ENCODE data around the gene BCAS2.

The BCAS2 gene

GRCh38 chr1:114558544-114558943 is 22.9 kb downstream of the BCAS2 start:
- DNase-seq (ENCODE audit: low spot score) = peak; percentile 31

DNA sequence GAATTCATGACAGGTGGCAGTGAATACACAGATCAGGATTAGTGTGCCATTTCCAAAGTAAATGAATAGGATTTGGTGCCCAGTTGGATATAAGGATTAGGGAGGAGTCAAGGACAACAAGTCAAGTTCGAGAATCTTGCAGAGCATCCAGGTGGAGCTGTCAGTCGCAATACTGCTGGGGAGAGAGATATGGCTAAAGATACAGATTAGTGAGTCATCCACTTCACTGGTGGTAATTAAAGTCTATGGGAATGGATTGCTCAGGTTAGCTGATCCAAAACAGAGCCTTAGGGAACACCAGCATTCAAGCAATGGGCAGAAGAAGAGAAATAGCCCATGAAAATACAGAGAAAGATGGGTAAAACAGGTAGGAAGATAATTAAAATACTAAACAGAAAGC is 26.8 kb downstream of the BCAS2 start:
- no peak for DNase-seq (ENCODE audit: low spot score)

DNA sequence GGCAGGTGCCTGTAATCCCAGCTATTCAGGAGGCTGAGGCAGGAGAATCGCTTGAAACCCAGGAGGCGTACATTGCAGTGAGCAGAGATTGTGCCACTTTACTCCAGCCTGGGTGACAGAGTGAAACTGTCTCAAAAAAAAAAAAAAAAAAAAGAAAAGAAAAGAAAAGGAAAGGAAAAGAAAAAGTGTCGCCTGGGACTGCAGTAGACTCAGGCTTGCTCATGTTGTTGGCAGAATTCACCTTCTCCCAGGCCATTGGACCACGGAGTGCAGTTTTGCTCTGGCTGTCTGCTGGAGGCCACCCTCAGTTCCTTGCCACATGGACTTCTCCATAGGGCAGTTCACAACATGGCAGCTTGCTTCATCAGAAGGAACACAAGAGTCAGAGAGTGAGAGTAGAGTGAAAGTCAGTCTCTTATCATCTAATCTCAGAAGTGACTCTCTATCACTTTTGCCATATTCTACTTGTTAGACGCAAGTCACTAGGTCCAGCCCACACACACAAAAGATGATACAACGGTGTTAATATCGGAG is 29.2 kb downstream of the BCAS2 start:
- DNase-seq (ENCODE audit: low spot score) = no peak

GRCh38 chr1:114551400-114551799 is 30.0 kb downstream of the BCAS2 start:
- DNase-seq (ENCODE audit: low spot score) = no peak

DNA sequence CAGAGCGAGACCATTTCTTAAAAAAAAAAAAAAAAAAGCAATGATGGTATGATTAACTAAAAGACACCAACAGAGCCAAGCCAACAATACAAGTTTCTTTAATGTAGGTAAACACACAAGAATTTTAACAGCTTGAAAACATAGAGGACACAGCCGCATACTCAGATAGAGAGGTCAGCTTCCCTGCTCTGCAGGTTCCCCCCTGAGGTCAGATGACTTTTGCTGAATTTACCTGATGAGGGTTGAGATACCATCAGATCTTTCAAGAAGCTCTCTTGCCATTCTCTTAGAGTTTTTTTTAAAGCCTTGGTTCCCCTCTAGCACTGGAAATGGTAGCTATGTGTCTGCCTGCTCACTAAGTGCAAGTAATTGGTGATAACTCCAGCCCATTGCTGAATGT is 31.1 kb downstream of the BCAS2 start:
- no peak for DNase-seq (ENCODE audit: low spot score)

DNA sequence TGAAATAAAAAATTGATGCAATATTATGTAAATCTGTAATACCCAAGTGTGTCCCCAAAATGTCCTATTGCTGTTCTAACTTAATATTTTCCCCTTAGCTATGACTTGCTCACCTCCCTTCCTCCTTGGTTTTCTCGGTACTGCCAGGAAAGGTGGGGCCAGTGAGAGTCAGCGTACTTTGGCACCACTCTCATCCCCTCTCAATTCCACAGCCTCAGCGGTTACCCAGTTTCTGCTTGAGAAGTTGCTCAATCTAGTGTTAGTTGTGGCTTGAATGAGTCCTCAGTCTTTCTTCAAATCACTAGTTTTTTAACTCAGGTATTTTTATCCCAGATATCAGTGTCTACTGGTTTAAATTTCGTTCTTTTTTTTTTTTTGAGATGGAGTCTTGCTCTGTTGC is 32.3 kb downstream of the BCAS2 start:
- DNase-seq (ENCODE audit: low spot score) = no peak

DNA sequence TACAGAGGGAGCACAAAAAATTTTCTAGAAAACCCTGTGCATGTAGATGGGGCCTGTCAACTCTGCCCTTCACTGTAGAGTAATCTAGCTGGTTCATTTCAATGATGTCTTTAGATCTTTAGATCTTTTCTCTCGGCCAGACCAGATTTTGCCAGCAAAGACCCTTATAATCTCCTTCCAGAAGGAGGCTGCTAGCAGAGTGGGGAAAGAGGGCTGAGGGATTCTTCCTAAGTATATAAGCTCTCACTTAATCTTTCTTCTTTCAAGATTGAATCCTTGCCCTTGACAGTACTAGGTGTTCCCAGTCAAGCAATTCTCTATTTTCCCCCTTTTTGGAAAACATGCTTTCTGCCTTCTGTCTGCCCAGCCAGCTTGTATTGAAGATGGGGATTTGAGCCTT is 34.3 kb downstream of the BCAS2 start:
- no peak for DNase-seq (ENCODE audit: low spot score)

GRCh38 chr1:114545796-114546195 is 35.6 kb downstream of the BCAS2 start:
- no peak for DNase-seq (ENCODE audit: low spot score)

DNA sequence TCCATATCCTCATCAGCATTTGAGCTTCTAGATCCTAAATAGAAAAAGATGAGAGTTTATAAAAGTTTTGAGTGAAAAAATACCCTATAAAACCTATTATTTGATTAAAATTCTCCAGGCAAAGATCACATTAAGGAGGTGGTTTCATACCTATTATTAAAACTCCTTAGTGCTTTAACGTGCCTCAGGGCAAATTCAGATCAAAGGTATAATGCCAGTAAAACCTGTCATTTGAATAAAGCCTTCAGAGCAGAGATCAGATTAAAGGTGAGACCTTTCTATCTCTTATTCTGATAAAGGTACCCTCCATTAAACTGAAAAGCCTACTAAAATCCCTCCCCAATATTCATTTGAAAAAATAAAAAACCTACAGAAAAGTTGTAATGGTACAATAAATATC is 36.1 kb downstream of the BCAS2 start:
- no peak for DNase-seq (ENCODE audit: low spot score)

DNA sequence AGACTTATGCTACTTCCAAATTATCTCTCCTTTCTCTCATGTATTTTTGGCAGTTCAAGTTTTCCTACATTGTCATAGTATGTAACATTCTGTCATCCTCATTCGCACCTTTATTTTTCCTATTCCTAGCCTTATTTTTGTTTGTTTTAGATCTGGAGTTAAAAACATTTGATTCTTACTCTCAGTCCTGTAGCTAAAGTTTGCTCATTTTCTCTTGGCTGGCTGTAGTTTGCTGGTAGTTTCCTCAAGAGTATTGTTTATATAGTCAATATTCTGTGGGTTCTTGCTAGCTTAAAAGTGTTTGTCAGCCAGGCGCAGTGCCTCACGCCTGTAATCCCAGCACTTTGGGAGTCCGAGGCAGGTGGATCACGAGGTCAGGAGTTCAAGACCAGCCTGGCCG is 40.6 kb downstream of the BCAS2 start:
- no peak for DNase-seq (ENCODE audit: low spot score)

GRCh38 chr1:114540272-114540671 is 41.1 kb downstream of the BCAS2 start:
- DNase-seq (ENCODE audit: low spot score) = no peak

GRCh38 chr1:114536043-114536442 is 45.4 kb downstream of the BCAS2 start:
- DNase-seq (ENCODE audit: low spot score) = no peak

- DNase-seq (ENCODE audit: low spot score) = no peak
These were observed 46.0 kb downstream of the BCAS2 start for GRCh38 chr1:114535401-114535800.

GRCh38 chr1:114531094-114531493 is 50.3 kb downstream of the BCAS2 start:
- no peak for DNase-seq (ENCODE audit: low spot score)

GRCh38 chr1:114530224-114530623 is 51.2 kb downstream of the BCAS2 start:
- DNase-seq (ENCODE audit: low spot score) = no peak

GRCh38 chr1:114524944-114525343 is 56.5 kb downstream of the BCAS2 start:
- no peak for DNase-seq (ENCODE audit: low spot score)

DNA sequence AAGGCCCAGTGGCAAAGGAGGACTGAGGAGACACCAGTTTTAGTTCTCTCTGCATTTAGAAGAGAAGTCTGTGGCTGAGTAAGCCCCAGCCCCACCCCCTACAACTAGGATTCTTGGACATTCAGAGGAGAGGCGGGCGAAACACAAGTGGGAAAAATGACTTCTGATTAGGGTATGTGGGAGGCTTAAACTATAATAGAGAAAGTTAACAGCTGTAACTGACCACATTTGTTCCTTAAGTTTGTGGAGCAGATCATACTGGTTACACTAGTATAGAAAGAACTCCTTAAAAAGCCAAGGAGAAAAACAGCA is 59.2 kb downstream of the BCAS2 start:
- DNase-seq (ENCODE audit: low spot score) = no peak

DNA sequence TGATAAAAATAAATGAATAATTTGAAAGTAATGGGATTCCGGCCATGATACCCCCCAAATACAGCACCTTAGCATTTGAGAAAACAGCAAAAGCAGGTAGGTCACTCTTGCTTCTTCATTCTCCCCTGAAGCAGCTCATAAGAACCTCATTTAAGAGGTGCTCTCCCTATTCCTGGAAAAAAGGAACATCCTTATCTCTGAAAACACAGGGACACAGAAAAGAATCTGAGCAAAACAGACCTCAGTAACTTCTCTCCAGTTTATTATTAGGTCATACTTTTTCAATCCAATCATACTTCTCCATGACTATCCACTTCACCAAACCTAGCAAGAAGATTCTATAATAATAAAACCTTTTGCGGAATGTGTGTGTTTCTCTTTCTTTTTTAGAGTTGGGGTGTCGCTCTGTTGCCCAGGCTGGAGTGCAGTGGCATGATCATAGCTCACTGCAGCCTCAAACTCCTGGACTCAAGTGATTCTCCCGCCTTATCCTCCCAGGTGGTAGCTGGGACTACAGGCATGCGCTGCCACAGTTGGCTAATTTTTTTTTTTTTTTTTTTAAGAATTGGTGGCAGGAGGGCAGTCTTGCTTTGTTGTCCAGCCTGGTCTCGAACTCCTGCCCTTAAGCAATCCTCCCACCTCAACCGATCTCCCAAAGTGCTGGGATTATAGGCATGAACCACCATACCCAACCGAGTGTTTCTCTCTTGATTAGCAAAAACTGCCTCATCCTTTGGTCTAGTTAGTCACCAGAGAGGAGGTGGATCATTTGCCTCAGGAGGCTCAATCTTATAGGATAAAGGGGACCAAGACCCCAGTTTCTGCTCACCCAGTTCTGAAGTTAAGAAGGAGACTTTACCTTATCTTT is 59.8 kb downstream of the BCAS2 start:
- DNase-seq (ENCODE audit: low spot score) = no peak
